HG02588 (cell line): Measurements from ENCODE around the gene LMF2.
"Not testable (repeated sequence)": the region's sequence is repeated elsewhere in the genome, so short reads cannot be mapped to it uniquely, and the experiment has no call there.

Source experiments
- ATAC-seq: cut with Tn5 transposase; IDR thresholded peaks from one replicate; pipeline ENCODE4 v1.9.1; 2021; ENCODE audit warnings: mild to moderate bottlenecking, moderate library complexity; ENCODE audit not compliant: unreplicated experiment

LMF2 gene

GRCh38 chr22:50535113-50535512 is 27.6 kb upstream of the LMF2 start:
- no peak for ATAC-seq

DNA sequence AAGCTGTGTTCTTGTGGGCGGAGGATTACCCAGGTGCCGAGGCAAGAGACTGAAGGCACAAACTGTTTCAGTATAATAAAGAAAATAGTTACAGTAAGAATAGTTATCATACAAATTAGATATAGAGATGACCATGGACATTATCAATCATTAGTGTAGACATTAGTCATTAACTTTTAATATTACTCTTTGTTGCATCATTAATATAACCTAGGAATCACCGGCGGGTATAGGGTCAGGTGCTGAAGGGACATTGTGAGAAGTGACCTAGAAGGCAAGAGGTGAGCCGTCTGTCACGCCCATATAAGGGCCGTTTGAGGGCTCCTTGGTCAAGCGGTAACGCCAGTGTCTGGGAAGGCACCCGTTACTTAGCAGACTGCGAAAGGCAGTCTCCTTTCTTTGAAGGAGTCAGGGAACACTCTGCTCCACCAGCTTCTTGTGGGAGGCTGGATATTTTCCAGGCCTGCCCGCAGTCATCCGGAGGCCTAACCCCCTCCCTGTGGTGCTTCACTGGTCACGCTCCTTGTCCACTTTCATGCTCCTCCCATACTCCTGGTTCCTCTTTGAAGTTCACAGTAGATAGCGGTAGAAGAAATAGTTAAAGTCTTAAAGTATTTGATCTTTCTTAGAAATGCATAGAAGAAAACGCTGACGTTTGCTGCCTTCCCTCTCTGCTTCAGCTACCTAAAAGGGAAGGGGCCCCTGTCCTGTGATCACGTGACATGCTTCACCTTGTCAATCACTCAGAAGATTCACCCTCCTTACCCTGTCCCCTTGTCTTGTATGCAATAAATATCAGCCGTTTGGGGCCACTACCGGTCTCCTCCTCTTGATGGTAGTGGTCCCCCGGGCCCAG is 26.6 kb upstream of the LMF2 start:
- ATAC-seq: not testable (repeated sequence)

DNA sequence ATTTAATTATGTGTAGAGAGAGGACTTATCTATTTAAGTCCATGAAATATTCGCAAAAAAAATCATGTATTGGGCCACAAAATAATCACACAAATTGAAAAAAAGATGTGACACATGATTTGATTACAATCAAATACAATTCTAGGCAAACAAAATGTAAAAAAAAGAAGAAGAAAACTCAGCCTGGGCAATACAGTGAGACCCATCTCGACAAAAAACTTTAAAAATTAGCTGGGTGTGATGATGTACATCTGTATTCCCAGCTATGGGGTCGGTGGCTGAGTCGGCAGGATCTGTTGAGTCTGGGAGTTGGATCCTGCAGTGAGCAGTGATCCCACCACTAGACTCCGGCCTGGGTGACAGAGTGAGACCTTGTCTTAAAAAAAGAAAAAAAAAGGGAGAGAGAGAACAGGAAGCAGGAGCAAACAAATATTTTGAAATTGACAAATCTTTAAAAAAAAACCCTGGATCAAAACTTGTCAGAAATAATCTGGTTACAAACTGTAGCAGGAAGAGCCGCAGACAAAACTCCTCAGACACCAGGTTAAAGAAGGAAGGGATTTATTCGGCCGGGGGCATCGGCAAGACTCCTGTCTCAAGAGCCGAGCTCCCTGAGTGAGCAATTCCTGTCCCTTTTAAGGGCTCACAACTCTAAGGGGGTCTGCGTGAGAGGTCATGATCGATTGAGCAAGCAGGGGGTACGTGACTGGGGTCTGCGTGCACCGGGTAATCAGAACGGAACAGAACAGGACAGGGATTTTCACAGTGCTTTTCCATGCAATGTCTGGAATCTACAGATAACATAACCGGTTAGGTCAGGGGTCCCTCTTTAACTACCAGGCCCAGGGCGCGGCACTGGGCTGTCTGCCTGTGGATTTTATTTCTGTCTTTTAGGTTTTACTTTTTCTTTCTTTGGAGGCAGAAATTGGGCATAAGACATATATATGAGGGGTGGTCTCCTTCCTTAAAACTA is 25.6 kb upstream of the LMF2 start:
- ATAC-seq: no peak

DNA sequence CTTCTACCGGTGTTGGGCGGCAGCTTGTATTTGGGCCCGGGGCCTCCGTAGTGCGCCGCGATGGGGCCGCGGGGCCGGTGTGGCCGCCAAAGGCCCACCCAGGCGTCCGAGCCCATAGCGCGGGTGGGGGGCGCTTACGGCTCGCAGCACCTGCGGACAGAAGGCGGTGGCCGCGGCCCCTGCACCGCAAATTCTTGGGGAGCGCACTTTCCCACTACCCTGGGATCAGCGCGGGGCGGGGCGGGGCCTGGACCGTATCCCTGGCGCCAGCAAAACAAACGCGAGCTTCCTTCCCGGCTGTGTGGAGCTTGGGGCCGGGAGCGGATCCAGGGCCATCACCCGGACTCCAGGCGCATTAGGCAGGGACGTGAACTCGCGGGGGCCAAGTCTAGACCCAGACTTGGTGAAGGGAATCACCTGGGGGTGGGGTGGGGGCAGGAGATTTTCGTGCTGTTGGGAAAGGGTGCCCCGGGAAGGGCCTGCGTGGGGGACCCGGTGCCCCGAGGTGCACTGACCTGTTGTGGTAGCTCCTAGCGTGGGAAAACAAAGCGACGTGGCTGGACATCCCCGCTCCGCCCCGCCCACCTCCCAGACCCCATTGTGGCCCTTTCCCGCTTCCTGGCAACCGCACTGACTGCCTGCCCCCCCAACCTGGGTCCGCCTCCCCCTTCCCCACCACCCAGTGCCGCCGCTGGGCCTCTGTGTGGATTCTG is 24.6 kb upstream of the LMF2 start:
- peak; percentile 3 for ATAC-seq

DNA sequence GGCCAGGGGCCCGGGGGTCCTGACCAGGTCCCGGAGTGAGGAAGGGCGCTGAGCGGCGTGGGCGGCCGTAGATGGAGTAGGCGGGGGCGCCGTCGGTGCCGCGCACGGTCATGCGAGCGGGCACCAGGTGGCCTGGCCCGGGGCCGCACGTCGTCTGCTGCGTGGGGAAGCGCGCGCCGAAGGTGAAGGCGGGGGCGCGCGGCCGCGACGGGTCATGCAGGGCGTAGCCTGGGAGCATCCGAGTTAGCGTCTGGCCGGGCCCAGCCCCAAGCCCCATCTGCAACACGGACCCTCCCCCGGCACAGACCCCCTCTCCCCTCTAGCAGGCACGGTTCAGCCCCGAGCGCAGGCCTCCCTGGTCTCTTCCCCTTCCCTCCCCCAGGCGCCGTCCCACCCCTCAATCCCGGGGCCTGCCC is 24.1 kb upstream of the LMF2 start:
- ATAC-seq: peak; percentile 17

- ATAC-seq: no peak
Observed at GRCh38 chr22:50530877-50531545, 23.5 kb upstream of the LMF2 start.

DNA sequence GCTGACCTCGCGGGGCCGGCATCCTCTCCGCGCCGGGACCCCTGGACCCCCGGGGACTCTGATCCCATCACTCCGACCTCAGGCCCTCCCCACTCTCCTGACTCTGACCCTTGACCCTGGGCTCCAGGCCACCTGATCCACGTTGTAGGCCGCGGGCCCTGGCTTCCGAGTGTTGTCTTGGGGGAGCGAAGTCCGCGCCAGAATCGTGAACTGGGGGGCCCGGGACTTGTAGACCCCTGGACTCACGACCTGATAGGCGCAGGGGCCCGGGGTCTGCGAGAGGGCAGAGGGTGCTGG is 23.0 kb upstream of the LMF2 start:
- ATAC-seq: no peak

- peak; percentile 15 for ATAC-seq
Observed at GRCh38 chr22:50529897-50530579, 22.5 kb upstream of the LMF2 start, which contains the start of gene TYMP. TYMP (minus strand) TSS chr22:50530012; CDS start chr22:50529709, 303 bp downstream.

- ATAC-seq: no peak
Observed at GRCh38 chr22:50529416-50529896, 22.0 kb upstream of the LMF2 start.

- no peak for ATAC-seq
Observed at GRCh38 chr22:50528682-50529415, 21.3 kb upstream of the LMF2 start.

- no peak for ATAC-seq
Observed at GRCh38 chr22:50527921-50528681, 20.6 kb upstream of the LMF2 start.

- ATAC-seq: no peak
Observed at GRCh38 chr22:50526834-50527801, 19.6 kb upstream of the LMF2 start.

DNA sequence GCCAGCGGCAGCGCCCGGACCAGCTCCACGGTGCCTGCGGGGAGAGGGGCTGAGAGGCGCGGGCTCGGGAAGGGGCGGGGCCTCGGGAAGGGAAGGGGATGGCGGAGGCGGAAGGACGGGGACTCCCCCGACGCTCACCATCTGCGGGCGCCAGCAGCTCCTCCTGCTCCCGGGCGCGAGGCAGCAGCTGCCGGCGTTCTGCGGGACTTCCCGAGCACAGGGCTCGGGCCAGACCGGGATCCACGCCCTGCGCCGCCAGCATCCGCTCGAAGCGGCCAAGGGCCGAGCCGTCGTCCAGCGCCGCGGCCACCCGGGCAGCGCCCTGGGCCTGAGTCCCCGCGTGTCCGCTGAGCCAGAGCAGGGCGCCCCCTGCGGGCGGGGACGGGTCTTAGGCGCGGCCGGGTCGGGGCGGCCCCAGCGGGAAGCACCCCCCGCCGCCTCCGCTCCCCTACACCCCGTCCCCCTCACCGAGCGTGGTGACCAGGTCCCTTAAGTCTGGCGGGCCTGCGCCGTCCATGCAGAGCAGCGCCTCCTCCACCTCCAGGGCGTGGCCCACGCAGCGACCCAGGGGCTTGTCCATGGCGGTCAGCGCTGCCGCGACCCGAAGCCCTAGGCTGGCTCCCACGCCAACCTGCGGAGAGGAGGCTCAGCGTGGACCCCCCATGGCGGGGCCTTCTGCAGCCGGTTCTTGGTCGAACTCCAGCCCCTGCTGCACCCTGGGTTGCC is 18.8 kb upstream of the LMF2 start:
- peak; percentile 31 for ATAC-seq

DNA sequence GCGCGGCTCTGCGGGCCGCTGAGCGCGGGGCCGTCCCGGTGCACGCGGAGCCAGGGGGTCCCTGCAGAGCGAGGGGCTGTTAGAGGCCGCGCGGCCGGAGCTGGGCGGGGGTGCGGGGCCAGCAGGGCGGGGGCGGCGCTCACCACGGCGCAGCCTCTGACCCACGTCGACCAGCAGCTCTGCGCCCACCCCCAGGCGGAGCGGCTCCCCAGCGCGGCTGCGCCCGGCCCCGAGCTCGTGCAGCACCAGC is 18.3 kb upstream of the LMF2 start:
- ATAC-seq: peak; percentile 17

DNA sequence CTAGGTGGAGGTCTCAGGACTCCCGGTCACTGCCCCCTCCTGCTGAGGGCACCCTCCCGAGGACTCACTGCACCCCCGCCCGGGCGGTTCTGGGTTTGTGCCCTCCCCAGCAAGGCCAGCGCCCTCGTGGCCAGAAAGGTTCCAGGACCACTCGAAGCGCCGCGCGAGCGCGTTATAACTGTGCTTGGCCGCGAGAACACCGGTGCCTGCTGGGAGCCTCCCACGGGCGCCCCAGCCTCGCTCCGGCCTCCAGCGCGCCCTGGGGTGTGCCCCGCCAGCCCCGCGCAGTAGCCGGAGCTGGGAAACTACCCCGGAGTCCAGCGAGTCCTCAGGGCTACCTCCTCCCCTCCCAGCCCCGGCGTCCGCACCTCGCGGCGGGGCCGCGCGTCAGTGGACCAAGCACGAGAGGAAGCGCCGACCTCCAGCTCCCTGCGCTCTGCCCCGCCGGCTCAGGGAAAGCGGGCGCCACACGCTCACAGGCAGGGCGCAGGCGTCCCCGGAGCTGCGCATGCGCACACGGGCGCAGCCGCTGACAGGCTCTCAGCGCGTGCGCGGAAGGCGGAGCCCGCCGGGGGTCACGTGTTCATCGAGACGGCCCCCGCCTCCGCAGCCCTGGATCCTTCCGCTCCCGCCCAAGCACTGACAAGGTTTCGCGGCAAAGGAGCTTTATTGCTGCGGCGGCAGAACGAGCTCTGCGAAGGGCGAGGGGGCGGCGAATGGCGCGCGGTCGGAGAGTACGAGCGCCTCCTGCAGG is 17.8 kb upstream of the LMF2 start, which contains the start of gene SCO2:
SCO2 (minus strand) TSS at position 495 of the 754 bp plus-strand sequence. CDS start 1,187 bp downstream, outside the sequence.
- ATAC-seq: peak; percentile 37

DNA sequence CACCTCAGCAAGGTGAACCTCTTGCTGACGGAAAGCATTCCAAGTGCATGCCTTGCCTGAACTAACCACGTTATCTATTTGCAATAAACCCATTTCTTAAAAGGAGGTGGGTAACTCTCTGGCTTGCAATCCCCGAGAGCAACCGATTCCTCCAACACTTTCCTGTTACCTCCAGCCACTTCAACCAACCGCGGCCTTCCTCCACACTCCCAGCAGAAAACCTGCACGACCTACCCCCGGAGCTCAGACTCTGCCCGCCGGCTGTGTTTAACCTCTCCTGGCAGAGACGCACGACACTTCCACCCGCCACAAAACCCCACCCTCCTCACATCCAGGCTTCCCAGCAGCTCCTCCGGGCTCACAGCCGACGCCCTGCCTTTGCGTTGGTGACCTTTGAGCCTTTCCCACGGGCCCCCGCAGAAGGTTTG is 17.2 kb upstream of the LMF2 start:
- ATAC-seq: no peak
